Neural cell (in vitro differentiated cells): ENCODE results near the gene HLTF. TPM values are rescaled to one million over a fixed set of nuclear protein-coding genes. Genes with fewer than 3 reads are reported as not detected.

Experiments used
- H2AFZ ChIP-seq: fragments of 200-600, 300-800 bp; sonication (generic), shearing (Covaris generic); 2 replicates; pipeline ENCODE4 v1.6.0; 2014; ENCODE audit warnings: low read depth, mild to moderate bottlenecking, antibody characterized with exemption, low read length, moderate library complexity
- H3F3A ChIP-seq: fragments of 200-600 bp; shearing (Covaris generic); 2 replicates; pipeline ENCODE4 v1.6.1; 2016; ENCODE audit warnings: mild to moderate bottlenecking, moderate library complexity, mixed read lengths, antibody characterized with exemption, low read length; ENCODE audit not compliant: insufficient read depth, poor library complexity, severe bottlenecking
- H3K27ac ChIP-seq: fragments of 200-600, 300-800 bp; sonication (generic), shearing (Covaris generic); 2 replicates; pipeline ENCODE4 v1.5.1; 2014; ENCODE audit warnings: mild to moderate bottlenecking, low read length, moderate library complexity
- H3K27me3 ChIP-seq: fragments of 300-800, 200-600 bp; sonication (generic), shearing (Covaris generic); 2 replicates; pipeline ENCODE4 v1.6.0; 2014; ENCODE audit warnings: mild to moderate bottlenecking, low read depth, low read length, moderate library complexity; ENCODE audit not compliant: insufficient read depth
- H3K36me3 ChIP-seq: fragments of 300-800, 200-600 bp; sonication (generic), shearing (Covaris generic); 2 replicates; pipeline ENCODE4 v1.5.1; 2014; ENCODE audit warnings: mild to moderate bottlenecking, antibody characterized with exemption, low read length, moderate library complexity; ENCODE audit not compliant: insufficient read depth
- H3K4me2 ChIP-seq: fragments of 300-800, 200-600 bp; sonication (generic), shearing (Covaris generic); 2 replicates; pipeline ENCODE4 v1.6.0; 2014; ENCODE audit warnings: mild to moderate bottlenecking, low read length
- H3K4me3 ChIP-seq: fragments of 300-800, 200-600 bp; sonication (generic), shearing (Covaris generic); 2 replicates; pipeline ENCODE4 v1.5.1; 2014; ENCODE audit warnings: mild to moderate bottlenecking, low read length, moderate library complexity
- H3K79me2 ChIP-seq: fragments of 200-600 bp; shearing (Covaris generic); replicated peaks from 2 replicates; pipeline ENCODE4 v1.6.0; 2014; ENCODE audit warnings: mild to moderate bottlenecking, low read length, moderate library complexity; ENCODE audit not compliant: insufficient read depth
- H3K9ac ChIP-seq: fragments of 300-800, 200-600 bp; sonication (generic), shearing (Covaris generic); 2 replicates; pipeline ENCODE4 v1.6.1; 2016; ENCODE audit warnings: mild to moderate bottlenecking, low read length, mixed read lengths
- H3K9me2 ChIP-seq: fragments of 200-600 bp; shearing (Covaris generic); 2 replicates; pipeline ENCODE4 v1.6.1; 2016; ENCODE audit warnings: mild to moderate bottlenecking, low read length, mixed read lengths; ENCODE audit not compliant: insufficient read depth
- H3K9me3 ChIP-seq: fragments of 200-600, 300-800 bp; sonication (generic), shearing (Covaris generic); 2 replicates; pipeline ENCODE4 v1.6.1; 2016; ENCODE audit warnings: mild to moderate bottlenecking, mixed run types, low read length, moderate library complexity, mixed read lengths
- H4K20me1 ChIP-seq: fragments of 200-600 bp; shearing (Covaris generic); 2 replicates; pipeline ENCODE4 v1.6.1; 2016; ENCODE audit warnings: mild to moderate bottlenecking, mixed run types; ENCODE audit not compliant: insufficient read depth
- CTCF ChIP-seq: fragments of 450-650 bp; IDR thresholded peaks from 2 replicates; pipeline ENCODE4 v1.5.1; 2014; ENCODE audit warnings: antibody characterized with exemption, mild to moderate bottlenecking, moderate library complexity; ENCODE audit not compliant: poor library complexity, severe bottlenecking
- EP300 ChIP-seq: fragments of 450-650 bp; conservative IDR thresholded peaks from 2 replicates; pipeline ENCODE4 v1.6.1; 2014; ENCODE audit warnings: antibody characterized with exemption, mild to moderate bottlenecking, moderate library complexity; ENCODE audit not compliant: poor library complexity, severe bottlenecking
- EZH2 ChIP-seq: fragments of 200-600, 300-800 bp; shearing (Covaris generic), sonication (generic); IDR thresholded peaks from 2 replicates; pipeline ENCODE4 v1.6.1; 2014; ENCODE audit warnings: antibody characterized with exemption, low read length, borderline replicate concordance, mild to moderate bottlenecking; ENCODE audit not compliant: insufficient read depth, poor library complexity, severe bottlenecking
- MXI1 ChIP-seq: fragments of 450-650 bp; conservative IDR thresholded peaks from 2 replicates; pipeline ENCODE4 v1.6.1; 2014; ENCODE audit warnings: antibody characterized with exemption, mild to moderate bottlenecking; ENCODE audit not compliant: poor library complexity, severe bottlenecking
- POLR2AphosphoS5 ChIP-seq: IDR thresholded peaks from 2 replicates; pipeline ENCODE4 v1.6.1; 2012
- RAD21 ChIP-seq: fragments of 450-650 bp; conservative IDR thresholded peaks from 2 replicates; pipeline ENCODE4 v1.6.1; 2014; ENCODE audit warnings: antibody characterized with exemption, mild to moderate bottlenecking, moderate library complexity
- SMC3 ChIP-seq: fragments of 450-650 bp; conservative IDR thresholded peaks from 2 replicates; pipeline ENCODE4 v1.6.1; 2014; ENCODE audit warnings: antibody characterized with exemption, mild to moderate bottlenecking, moderate library complexity; ENCODE audit not compliant: poor library complexity
- TAF1 ChIP-seq: IDR thresholded peaks from 2 replicates; pipeline ENCODE4 v1.6.1; 2012; ENCODE audit warnings: low read depth
- polyA plus RNA-seq: library from polyadenylated mRNA; depleted of rRNA; stranded (reverse); fragments of >200 nt; gene quantifications from 2 replicates; pipeline ENCODE4 v1.2.3, GENCODE V29; 2014
- TF ChIP-seq, protein P1 (sequence below): IDR thresholded peaks from 2 replicates; pipeline ENCODE4 v1.6.1; 2012; ENCODE audit warnings: borderline replicate concordance

Gene HLTF
- polyA plus RNA-seq, 1 donor from 2014 or later, result 164 TPM

GRCh38 chr3:149004622-149005021 is 81.7 kb downstream of the HLTF start:
- H3K9me2 ChIP-seq, result no peaks in the 10 kb centered on the region
- H3K9me3 ChIP-seq, result no peaks in the 10 kb centered on the region
- H4K20me1 ChIP-seq, result no peaks in the 10 kb centered on the region
- no peak overlapping the region for H3K9ac ChIP-seq
- no peak overlapping the region for H3K4me2 ChIP-seq
- H3K36me3 ChIP-seq, result no peaks in the 10 kb centered on the region
- no peaks in the 10 kb centered on the region for H3K79me2 ChIP-seq
- H3K27me3 ChIP-seq, result no peaks in the 10 kb centered on the region
- no peak overlapping the region for H3K27ac ChIP-seq
- no peaks in the 10 kb centered on the region for H3F3A ChIP-seq
- no peak overlapping the region for H3K4me3 ChIP-seq
- H2AFZ ChIP-seq, result no peak overlapping the region
- TF ChIP-seq, protein P1, sequence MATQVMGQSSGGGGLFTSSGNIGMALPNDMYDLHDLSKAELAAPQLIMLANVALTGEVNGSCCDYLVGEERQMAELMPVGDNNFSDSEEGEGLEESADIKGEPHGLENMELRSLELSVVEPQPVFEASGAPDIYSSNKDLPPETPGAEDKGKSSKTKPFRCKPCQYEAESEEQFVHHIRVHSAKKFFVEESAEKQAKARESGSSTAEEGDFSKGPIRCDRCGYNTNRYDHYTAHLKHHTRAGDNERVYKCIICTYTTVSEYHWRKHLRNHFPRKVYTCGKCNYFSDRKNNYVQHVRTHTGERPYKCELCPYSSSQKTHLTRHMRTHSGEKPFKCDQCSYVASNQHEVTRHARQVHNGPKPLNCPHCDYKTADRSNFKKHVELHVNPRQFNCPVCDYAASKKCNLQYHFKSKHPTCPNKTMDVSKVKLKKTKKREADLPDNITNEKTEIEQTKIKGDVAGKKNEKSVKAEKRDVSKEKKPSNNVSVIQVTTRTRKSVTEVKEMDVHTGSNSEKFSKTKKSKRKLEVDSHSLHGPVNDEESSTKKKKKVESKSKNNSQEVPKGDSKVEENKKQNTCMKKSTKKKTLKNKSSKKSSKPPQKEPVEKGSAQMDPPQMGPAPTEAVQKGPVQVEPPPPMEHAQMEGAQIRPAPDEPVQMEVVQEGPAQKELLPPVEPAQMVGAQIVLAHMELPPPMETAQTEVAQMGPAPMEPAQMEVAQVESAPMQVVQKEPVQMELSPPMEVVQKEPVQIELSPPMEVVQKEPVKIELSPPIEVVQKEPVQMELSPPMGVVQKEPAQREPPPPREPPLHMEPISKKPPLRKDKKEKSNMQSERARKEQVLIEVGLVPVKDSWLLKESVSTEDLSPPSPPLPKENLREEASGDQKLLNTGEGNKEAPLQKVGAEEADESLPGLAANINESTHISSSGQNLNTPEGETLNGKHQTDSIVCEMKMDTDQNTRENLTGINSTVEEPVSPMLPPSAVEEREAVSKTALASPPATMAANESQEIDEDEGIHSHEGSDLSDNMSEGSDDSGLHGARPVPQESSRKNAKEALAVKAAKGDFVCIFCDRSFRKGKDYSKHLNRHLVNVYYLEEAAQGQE, result no peak

GRCh38 chr3:149003653-149004305 is 82.6 kb downstream of the HLTF start:
- TF ChIP-seq EP300, result no peak
- no peak for TF ChIP-seq CTCF
- TF ChIP-seq EZH2, result no peak
- TF ChIP-seq SMC3, result no peak
- TF ChIP-seq, protein P1, result no peak
- TF ChIP-seq MXI1, result no peak
- TF ChIP-seq RAD21, result no peak
- TF ChIP-seq TAF1, result no peak
- no peak for TF ChIP-seq POLR2AphosphoS5
- no peaks in the 10 kb centered on the region for H3K9me3 ChIP-seq
- no peak overlapping the region for H3K4me3 ChIP-seq
- H3F3A ChIP-seq, result no peaks in the 10 kb centered on the region
- H3K9me2 ChIP-seq, result no peaks in the 10 kb centered on the region
- no peak overlapping the region for H3K4me2 ChIP-seq
- no peaks in the 10 kb centered on the region for H3K79me2 ChIP-seq
- H4K20me1 ChIP-seq, result no peaks in the 10 kb centered on the region
- H3K27me3 ChIP-seq, result no peaks in the 10 kb centered on the region
- no peak overlapping the region for H3K9ac ChIP-seq
- no peak overlapping the region for H3K27ac ChIP-seq
- no peaks in the 10 kb centered on the region for H3K36me3 ChIP-seq
- H2AFZ ChIP-seq, result no peak overlapping the region
